RWPE2 (cell line): ENCODE measurements around the gene FARP2.
"Not testable (repeated sequence)": the region's sequence is repeated elsewhere in the genome, so short reads cannot be mapped to it uniquely, and the experiment has no call there.

Experiments used
- ATAC-seq: fragments of 200-7000 bp; cut with Tn5 transposase; 3 replicates; pipeline ENCODE4 v1.9.1; 2021; ENCODE audit warnings: low read depth
- DNase-seq: peaks from one replicate; pipeline ENCODE4 v3.0.0-alpha.2; 2020; ENCODE audit warnings: low spot score
- H3K27ac ChIP-seq: fragments of 450-650 bp; 2 replicates; pipeline ENCODE4 v1.5.1; 2017; ENCODE audit warnings: mild to moderate bottlenecking; ENCODE audit not compliant: poor library complexity, severe bottlenecking
- H3K27me3 ChIP-seq: fragments of 250-450 bp; sonication (Bioruptor Pico); 2 replicates; pipeline ENCODE4 v1.5.1; 2021; ENCODE audit warnings: mild to moderate bottlenecking, moderate library complexity; ENCODE audit not compliant: insufficient read depth, poor library complexity, severe bottlenecking
- H3K36me3 ChIP-seq: fragments of 250-450 bp; sonication (Bioruptor Pico); 2 replicates; pipeline ENCODE4 v1.5.1; 2020; ENCODE audit warnings: low read depth, mild to moderate bottlenecking, moderate library complexity
- H3K4me1 ChIP-seq: fragments of 250-450 bp; sonication (Bioruptor Pico); 2 replicates; pipeline ENCODE4 v1.5.1; 2021; ENCODE audit warnings: mild to moderate bottlenecking, moderate library complexity; ENCODE audit not compliant: insufficient read depth, poor library complexity, severe bottlenecking
- H3K4me3 ChIP-seq: fragments of 250-450 bp; sonication (Bioruptor Pico); 2 replicates; pipeline ENCODE4 v1.5.1; 2021; ENCODE audit warnings: mild to moderate bottlenecking, moderate library complexity; ENCODE audit not compliant: severe bottlenecking
- H3K9me3 ChIP-seq: fragments of 250-450 bp; sonication (Bioruptor Pico); 2 replicates; pipeline ENCODE4 v1.5.1; 2021; ENCODE audit warnings: mild to moderate bottlenecking, moderate library complexity; ENCODE audit not compliant: severe bottlenecking
- CTCF ChIP-seq: fragments of 450-650 bp; IDR thresholded peaks from one replicate; pipeline ENCODE4 v1.5.1; 2017; ENCODE audit warnings: mild to moderate bottlenecking, moderate library complexity; ENCODE audit not compliant: poor library complexity, severe bottlenecking

Gene FARP2

GRCh38 chr2:241514986-241515737 lies 159.1 kb downstream of the FARP2 start:
- Histone ChIP-seq H3K4me3 (no peak overlapping the region), H3K9me3 (no peaks in the 10 kb centered on the region), H3K36me3 (no peaks in the 10 kb centered on the region), H3K4me1 (no peaks in the 10 kb centered on the region), H3K27me3 (no peaks in the 10 kb centered on the region), H3K27ac (no peak overlapping the region)
- peak; percentile 5; the same call in 1 of the 3 replicates for ATAC-seq
- DNase-seq, result no peak
- TF ChIP-seq CTCF, result no peak

GRCh38 chr2:241516520-241516965 lies 160.5 kb downstream of the FARP2 start:
- Histone ChIP-seq H3K4me1 (no peaks in the 10 kb centered on the region), H3K36me3 (no peaks in the 10 kb centered on the region), H3K9me3 (no peaks in the 10 kb centered on the region), H3K27me3 (no peaks in the 10 kb centered on the region), H3K4me3 (no peak overlapping the region), H3K27ac (no peak overlapping the region)
- DNase-seq, result no peak
- no peak for ATAC-seq
- TF ChIP-seq CTCF, result no peak

GRCh38 chr2:241517297-241517696 lies 161.2 kb downstream of the FARP2 start:
- H3K27me3 ChIP-seq, result no peaks in the 10 kb centered on the region
- DNase-seq (no peak), ATAC-seq (no peak)
- H3K4me1 ChIP-seq, result no peaks in the 10 kb centered on the region
- H3K9me3 ChIP-seq, result no peaks in the 10 kb centered on the region
- H3K27ac ChIP-seq, result no peak overlapping the region
- no peak for TF ChIP-seq CTCF
- no peak overlapping the region for H3K4me3 ChIP-seq
- H3K36me3 ChIP-seq, result no peaks in the 10 kb centered on the region

- TF ChIP-seq CTCF, result no peak
- no peak for DNase-seq
- no peak overlapping the region for H3K4me3 ChIP-seq
- no peaks in the 10 kb centered on the region for H3K36me3 ChIP-seq
- no peaks in the 10 kb centered on the region for H3K9me3 ChIP-seq
- no peak overlapping the region for H3K27ac ChIP-seq
- no peak for ATAC-seq
- no peaks in the 10 kb centered on the region for H3K4me1 ChIP-seq
- no peaks in the 10 kb centered on the region for H3K27me3 ChIP-seq
Measured at GRCh38 chr2:241519669-241520068, 163.6 kb downstream of the FARP2 start.

- H3K4me3 ChIP-seq, result no peak overlapping the region
- TF ChIP-seq CTCF, result no peak
- no peak for DNase-seq
- no peaks in the 10 kb centered on the region for H3K4me1 ChIP-seq
- no peak for ATAC-seq
- H3K27ac ChIP-seq, result no peak overlapping the region
- no peaks in the 10 kb centered on the region for H3K36me3 ChIP-seq
- no peaks in the 10 kb centered on the region for H3K9me3 ChIP-seq
- no peaks in the 10 kb centered on the region for H3K27me3 ChIP-seq
Measured at GRCh38 chr2:241522477-241522876, 166.4 kb downstream of the FARP2 start.

- not testable (repeated sequence) for DNase-seq, H3K9me3 ChIP-seq, H3K4me1 ChIP-seq, H3K36me3 ChIP-seq, H3K4me3 ChIP-seq, ATAC-seq, H3K27me3 ChIP-seq, H3K27ac ChIP-seq
Measured at GRCh38 chr2:241525818-241526780, 170.0 kb downstream of the FARP2 start.
